MM.1S (cell line): ENCODE results near the gene MALRD1.

Experiments used
- EZH2 ChIP-seq: fragments of 300-600 bp; sonication (generic); optimal IDR thresholded peaks from 2 replicates; pipeline ENCODE3; 2017; ENCODE audit warnings: low read depth, mild to moderate bottlenecking, antibody characterized with exemption, low read length, mixed read lengths
- EZH2phosphoT487 ChIP-seq: fragments of 300-600 bp; sonication (generic); IDR thresholded peaks from 2 replicates; pipeline ENCODE4 v1.6.1; 2018; ENCODE audit warnings: antibody characterized with exemption, low read length
- TF ChIP-seq, protein P1 (sequence below): fragments of 300-600 bp; sonication (generic); IDR thresholded peaks from 2 replicates; pipeline ENCODE4 v1.5.1; 2016; ENCODE audit warnings: antibody characterized with exemption, low read length, mixed read lengths

DNA sequence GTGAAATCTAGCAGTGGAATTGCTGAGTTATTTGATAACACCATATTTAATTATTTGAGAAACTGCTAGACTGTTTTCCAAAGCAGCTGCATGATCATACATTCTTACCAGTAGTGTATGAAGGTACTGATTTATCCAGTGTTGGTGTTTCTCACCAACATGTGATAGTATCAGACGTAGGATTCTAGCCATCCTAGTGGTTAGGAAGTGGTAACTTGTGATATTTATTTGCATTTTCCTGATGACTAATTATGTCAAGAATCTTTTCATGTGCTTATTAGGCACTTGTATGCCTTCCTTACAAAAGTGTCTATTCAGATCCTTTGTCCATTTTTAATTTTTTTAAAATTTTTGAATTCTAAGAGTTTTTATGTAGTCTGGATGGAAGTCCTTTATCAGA lies 713.4 kb downstream of the MALRD1 start:
- TF ChIP-seq, protein P1, sequence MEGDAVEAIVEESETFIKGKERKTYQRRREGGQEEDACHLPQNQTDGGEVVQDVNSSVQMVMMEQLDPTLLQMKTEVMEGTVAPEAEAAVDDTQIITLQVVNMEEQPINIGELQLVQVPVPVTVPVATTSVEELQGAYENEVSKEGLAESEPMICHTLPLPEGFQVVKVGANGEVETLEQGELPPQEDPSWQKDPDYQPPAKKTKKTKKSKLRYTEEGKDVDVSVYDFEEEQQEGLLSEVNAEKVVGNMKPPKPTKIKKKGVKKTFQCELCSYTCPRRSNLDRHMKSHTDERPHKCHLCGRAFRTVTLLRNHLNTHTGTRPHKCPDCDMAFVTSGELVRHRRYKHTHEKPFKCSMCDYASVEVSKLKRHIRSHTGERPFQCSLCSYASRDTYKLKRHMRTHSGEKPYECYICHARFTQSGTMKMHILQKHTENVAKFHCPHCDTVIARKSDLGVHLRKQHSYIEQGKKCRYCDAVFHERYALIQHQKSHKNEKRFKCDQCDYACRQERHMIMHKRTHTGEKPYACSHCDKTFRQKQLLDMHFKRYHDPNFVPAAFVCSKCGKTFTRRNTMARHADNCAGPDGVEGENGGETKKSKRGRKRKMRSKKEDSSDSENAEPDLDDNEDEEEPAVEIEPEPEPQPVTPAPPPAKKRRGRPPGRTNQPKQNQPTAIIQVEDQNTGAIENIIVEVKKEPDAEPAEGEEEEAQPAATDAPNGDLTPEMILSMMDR, result no peak
- TF ChIP-seq EZH2 (no peak), EZH2phosphoT487 (no peak)
